H1 (cell line): ENCODE data around the gene MRPL32.

Experiments used
- ASH2L ChIP-seq: fragments of 200-600, 300-600 bp; sonication (generic); IDR thresholded peaks from one replicate; pipeline ENCODE4 v1.7.1; 2017; ENCODE audit warnings: low read length
- CREB1 ChIP-seq: IDR thresholded peaks from 2 replicates; pipeline ENCODE4 v1.6.1; 2012; ENCODE audit warnings: inconsistent platforms
- EP300 ChIP-seq, 2 experiments: IDR thresholded peaks; 1 replicate in 1 of 2; 2 replicates in 1 of 2; pipeline ENCODE4 v1.6.1; 2011 to 2012; ENCODE audit warnings: low read depth in 2 of 2, low read length in 2 of 2, mild to moderate bottlenecking in 2 of 2, borderline replicate concordance in 1 of 2, inconsistent platforms in 1 of 2, moderate library complexity in 1 of 2
- EZH2 ChIP-seq: fragments of 200-600 bp; sonication (generic); IDR thresholded peaks from 2 replicates; pipeline ENCODE4 v1.7.1; 2012; ENCODE audit warnings: low read depth, mild to moderate bottlenecking, moderate library complexity, low read length, inconsistent platforms; ENCODE audit not compliant: severe bottlenecking
- GTF2F1 ChIP-seq: IDR thresholded peaks from 2 replicates; pipeline ENCODE4 v1.6.1; 2012; ENCODE audit warnings: low read depth, low read length, improper control_type of control experiment, borderline replicate concordance
- POLR2A ChIP-seq, 2 experiments: IDR thresholded peaks; 1 replicate in 1 of 2; 2 replicates in 1 of 2; pipeline ENCODE4 v1.6.1; 2011; ENCODE audit warnings: low read depth in 2 of 2, low read length in 2 of 2, mild to moderate bottlenecking in 2 of 2; ENCODE audit errors: control extremely low read depth in 1 of 2
- POLR2AphosphoS5 ChIP-seq: IDR thresholded peaks from 2 replicates; pipeline ENCODE4 v1.6.1; 2011; ENCODE audit warnings: low read depth, low read length
- SIN3A ChIP-seq, 2 experiments: IDR thresholded peaks in 1 of 2; conservative IDR thresholded peaks in 1 of 2; 2 replicates each; pipeline ENCODE4 v1.6.1; 2011 to 2012; ENCODE audit warnings: low read length in 2 of 2, improper control_type of control experiment in 1 of 2, low read depth in 1 of 2, mild to moderate bottlenecking in 1 of 2
- TAF1 ChIP-seq: IDR thresholded peaks from 2 replicates; pipeline ENCODE4 v1.6.1; 2011; ENCODE audit warnings: mild to moderate bottlenecking, low read depth, low read length
- ZNF274 ChIP-seq: IDR thresholded peaks from 2 replicates; pipeline ENCODE4 v1.7.0; 2012; ENCODE audit warnings: low read length, borderline replicate concordance; ENCODE audit errors: extremely low read depth
- TF ChIP-seq, protein P1 (sequence below), 3 experiments: IDR thresholded peaks; 1 replicate in 2 of 3; 2 replicates in 1 of 3; pipeline versions ENCODE4 v1.5.1 to v1.6.1; 2011; ENCODE audit warnings: low read length in 3 of 3, mild to moderate bottlenecking in 3 of 3, inconsistent platforms in 2 of 3, low read depth in 1 of 3, moderate library complexity in 1 of 3; ENCODE audit not compliant: insufficient read depth in 1 of 3; ENCODE audit errors: control extremely low read depth in 1 of 3

DNA sequence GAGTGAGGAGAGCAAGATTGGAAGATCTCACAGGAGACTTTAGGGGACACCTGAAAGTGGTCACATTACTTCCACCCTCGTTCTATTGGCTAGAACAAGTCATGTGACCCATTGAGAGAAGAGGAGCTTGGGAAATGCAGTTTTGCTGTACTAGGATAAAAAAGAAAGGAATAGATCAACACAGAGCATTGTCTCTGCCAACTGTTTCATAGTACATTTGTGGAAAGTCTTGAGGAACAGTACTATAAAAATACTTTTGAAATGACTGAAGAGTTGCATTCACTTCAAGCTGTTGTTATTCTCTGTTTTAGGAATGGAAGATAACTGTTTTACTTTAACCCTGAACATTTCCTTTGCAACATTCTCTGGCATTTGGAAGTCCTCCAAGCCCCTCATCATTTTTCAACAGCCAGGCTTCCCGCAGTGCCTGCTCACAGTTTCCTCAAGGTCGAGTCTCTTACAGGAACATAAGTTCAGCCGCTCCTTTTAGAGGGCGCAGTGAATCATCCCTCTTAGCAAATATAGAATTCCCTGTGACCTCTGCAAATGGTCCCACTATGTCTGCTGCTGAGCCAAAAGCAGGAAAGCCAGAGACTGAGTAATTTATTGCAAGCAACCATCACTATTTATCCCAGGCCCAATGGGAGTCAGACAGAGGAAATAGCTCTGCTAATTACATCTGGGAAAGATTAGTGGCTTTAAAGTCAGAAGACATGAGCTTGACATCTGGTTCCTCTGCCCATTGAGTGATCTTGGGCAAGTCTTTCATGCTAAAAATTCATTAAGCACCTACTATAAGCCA, 40.7 kb downstream of the MRPL32 start:
- TF ChIP-seq, protein P1, sequence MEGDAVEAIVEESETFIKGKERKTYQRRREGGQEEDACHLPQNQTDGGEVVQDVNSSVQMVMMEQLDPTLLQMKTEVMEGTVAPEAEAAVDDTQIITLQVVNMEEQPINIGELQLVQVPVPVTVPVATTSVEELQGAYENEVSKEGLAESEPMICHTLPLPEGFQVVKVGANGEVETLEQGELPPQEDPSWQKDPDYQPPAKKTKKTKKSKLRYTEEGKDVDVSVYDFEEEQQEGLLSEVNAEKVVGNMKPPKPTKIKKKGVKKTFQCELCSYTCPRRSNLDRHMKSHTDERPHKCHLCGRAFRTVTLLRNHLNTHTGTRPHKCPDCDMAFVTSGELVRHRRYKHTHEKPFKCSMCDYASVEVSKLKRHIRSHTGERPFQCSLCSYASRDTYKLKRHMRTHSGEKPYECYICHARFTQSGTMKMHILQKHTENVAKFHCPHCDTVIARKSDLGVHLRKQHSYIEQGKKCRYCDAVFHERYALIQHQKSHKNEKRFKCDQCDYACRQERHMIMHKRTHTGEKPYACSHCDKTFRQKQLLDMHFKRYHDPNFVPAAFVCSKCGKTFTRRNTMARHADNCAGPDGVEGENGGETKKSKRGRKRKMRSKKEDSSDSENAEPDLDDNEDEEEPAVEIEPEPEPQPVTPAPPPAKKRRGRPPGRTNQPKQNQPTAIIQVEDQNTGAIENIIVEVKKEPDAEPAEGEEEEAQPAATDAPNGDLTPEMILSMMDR (IDR thresholded peaks at IDR 0.05; ENCODE audit: control extremely low read depth in 1 of 3, insufficient read depth in 1 of 3, low read depth in 1 of 3, low read length in 3 of 3) = no peak
- TF ChIP-seq EZH2 (no peak), CREB1 (no peak), SIN3A (conservative IDR thresholded peaks at IDR 0.05 in 1 of 2, IDR thresholded peaks at IDR 0.05 in 1 of 2; ENCODE audit: low read depth in 1 of 2, low read length in 2 of 2) (no peak), TAF1 (no peak), POLR2AphosphoS5 (no peak), EP300 (IDR thresholded peaks at IDR 0.05; ENCODE audit: borderline replicate concordance in 1 of 2, low read depth in 2 of 2, low read length in 2 of 2) (no peak), POLR2A (IDR thresholded peaks at IDR 0.05; ENCODE audit: control extremely low read depth in 1 of 2, low read depth in 2 of 2, low read length in 2 of 2) (no peak), GTF2F1 (no peak), ZNF274 (no peak), ASH2L (no peak)
